NOMO-1 (cell line): ENCODE data around the gene DBET.
"Not testable (repeated sequence)": the region's sequence is repeated elsewhere in the genome, so short reads cannot be mapped to it uniquely, and the experiment has no call there.

ENCODE experiments used
- DNase-seq, 2 experiments: peaks; one replicate each; lab custom pipeline; 2025; ENCODE audit not compliant: unreplicated experiment in 2 of 2; lab: John Stamatoyannopoulos, UW

DBET gene

GRCh38 chr4:190064342-190064741 is at the start of gene DBET:
Gene DBET, plus strand, starts transcription at chr4:190064502.
- DNase-seq, result not testable (repeated sequence)

GRCh38 chr4:190014771-190015537 is 49.3 kb upstream of the DBET start:
- DNase-seq, result no peak

- no peak for DNase-seq
Measured at GRCh38 chr4:190015538-190016368, 48.5 kb upstream of the DBET start.

- no peak for DNase-seq
Measured at GRCh38 chr4:190016369-190017289, 47.7 kb upstream of the DBET start.

- no peak for DNase-seq
Measured at GRCh38 chr4:190017357-190018200, 46.7 kb upstream of the DBET start.

- DNase-seq, result no peak
Measured at GRCh38 chr4:190018201-190018920, 45.9 kb upstream of the DBET start.

- DNase-seq, result no peak
Measured at GRCh38 chr4:190019023-190019858, 45.1 kb upstream of the DBET start.

GRCh38 chr4:190019859-190020463 is 44.3 kb upstream of the DBET start:
- DNase-seq, result not testable (repeated sequence)

- no peak for DNase-seq
Measured at GRCh38 chr4:190020790-190021717, 43.2 kb upstream of the DBET start.

- DNase-seq, result not testable (repeated sequence)
Measured at GRCh38 chr4:190021973-190022372, 42.3 kb upstream of the DBET start.

GRCh38 chr4:190022614-190023281 is 41.6 kb upstream of the DBET start:
- not testable (repeated sequence) for DNase-seq

GRCh38 chr4:190027156-190027555 is 37.1 kb upstream of the DBET start, which contains the start of gene FRG2:
Gene FRG2, minus strand, starts transcription at chr4:190027256. Its CDS starts 52 bp downstream, at chr4:190027204.
- not testable (repeated sequence) for DNase-seq

- DNase-seq, result not testable (repeated sequence)
Measured at GRCh38 chr4:190031264-190031663, 33.0 kb upstream of the DBET start.

GRCh38 chr4:190037704-190038388 is 26.5 kb upstream of the DBET start:
- DNase-seq, result not testable (repeated sequence)

- not testable (repeated sequence) for DNase-seq
Measured at GRCh38 chr4:190040873-190041272, 23.4 kb upstream of the DBET start.

GRCh38 chr4:190047627-190048026 is 16.7 kb upstream of the DBET start:
- not testable (repeated sequence) for DNase-seq
